ENCODE measurements around the gene TKTL1.

GRCh38 chrX:154327038-154327820 lies 31.6 kb downstream of the TKTL1 start:
- TF ChIP-seq POLR2A (IDR thresholded peaks at IDR 0.05): no peak
- TF ChIP-seq, protein P1, sequence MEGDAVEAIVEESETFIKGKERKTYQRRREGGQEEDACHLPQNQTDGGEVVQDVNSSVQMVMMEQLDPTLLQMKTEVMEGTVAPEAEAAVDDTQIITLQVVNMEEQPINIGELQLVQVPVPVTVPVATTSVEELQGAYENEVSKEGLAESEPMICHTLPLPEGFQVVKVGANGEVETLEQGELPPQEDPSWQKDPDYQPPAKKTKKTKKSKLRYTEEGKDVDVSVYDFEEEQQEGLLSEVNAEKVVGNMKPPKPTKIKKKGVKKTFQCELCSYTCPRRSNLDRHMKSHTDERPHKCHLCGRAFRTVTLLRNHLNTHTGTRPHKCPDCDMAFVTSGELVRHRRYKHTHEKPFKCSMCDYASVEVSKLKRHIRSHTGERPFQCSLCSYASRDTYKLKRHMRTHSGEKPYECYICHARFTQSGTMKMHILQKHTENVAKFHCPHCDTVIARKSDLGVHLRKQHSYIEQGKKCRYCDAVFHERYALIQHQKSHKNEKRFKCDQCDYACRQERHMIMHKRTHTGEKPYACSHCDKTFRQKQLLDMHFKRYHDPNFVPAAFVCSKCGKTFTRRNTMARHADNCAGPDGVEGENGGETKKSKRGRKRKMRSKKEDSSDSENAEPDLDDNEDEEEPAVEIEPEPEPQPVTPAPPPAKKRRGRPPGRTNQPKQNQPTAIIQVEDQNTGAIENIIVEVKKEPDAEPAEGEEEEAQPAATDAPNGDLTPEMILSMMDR (IDR thresholded peaks at IDR 0.05): no peak

Measured in right lobe of liver (tissue), 4 donors.